Neural progenitor cell (in vitro differentiated cells): ENCODE data around the gene HSF4. TPM values are rescaled to one million over a fixed set of nuclear protein-coding genes. Genes with fewer than 3 reads are reported as not detected.

Source experiments
- DNase-seq: peaks from one replicate; pipeline ENCODE4 v3.0.0-alpha.2; 2016; ENCODE audit warnings: low spot score
- H2AFZ ChIP-seq: fragments of 200-600 bp; sonication (generic); replicated peaks from 2 replicates; pipeline ENCODE4 v1.6.1; 2016; ENCODE audit warnings: antibody characterized with exemption
- H3F3A ChIP-seq: fragments of 200-600 bp; sonication (generic); 2 replicates; pipeline ENCODE4 v1.6.1; 2016; ENCODE audit warnings: antibody characterized with exemption, low read depth
- H3K27ac ChIP-seq: fragments of 200-600 bp; sonication (generic); 2 replicates; pipeline ENCODE4 v1.5.1; 2016; ENCODE audit warnings: mild to moderate bottlenecking
- H3K27me3 ChIP-seq: fragments of 200-600 bp; sonication (generic); 2 replicates; pipeline ENCODE4 v1.6.1; 2016; ENCODE audit warnings: mild to moderate bottlenecking, moderate library complexity
- H3K36me3 ChIP-seq: fragments of 200-600 bp; sonication (generic); 2 replicates; pipeline ENCODE4 v1.5.1; 2016
- H3K4me1 ChIP-seq: fragments of 200-600 bp; sonication (generic); 2 replicates; pipeline ENCODE4 v1.6.1; 2016; ENCODE audit warnings: mixed run types
- H3K4me2 ChIP-seq: fragments of 200-600 bp; sonication (generic); 2 replicates; pipeline ENCODE4 v1.6.1; 2016
- H3K4me3 ChIP-seq: fragments of 200-600 bp; sonication (generic); 2 replicates; pipeline ENCODE4 v1.5.1; 2016
- H3K79me2 ChIP-seq: fragments of 200-600 bp; sonication (generic); 2 replicates; pipeline ENCODE4 v1.6.1; 2016; ENCODE audit warnings: low read depth
- H3K9ac ChIP-seq: fragments of 200-600 bp; sonication (generic); 2 replicates; pipeline ENCODE4 v1.6.1; 2016
- H3K9me3 ChIP-seq: fragments of 200-600 bp; sonication (generic); 2 replicates; pipeline ENCODE4 v1.5.1; 2016; ENCODE audit warnings: low read depth
- H4K20me1 ChIP-seq: fragments of 200-600 bp; sonication (generic); 2 replicates; pipeline ENCODE4 v1.6.1; 2016; ENCODE audit warnings: low read depth
- H3K27ac Mint-ChIP-seq: 3 replicates; pipeline ENCODE4 v1.8.0; 2021; ENCODE audit warnings: mixed read lengths
- H3K27me3 Mint-ChIP-seq: 2 replicates; pipeline ENCODE4 v1.8.0; 2022; ENCODE audit warnings: low read depth, mild to moderate bottlenecking, inconsistent platforms, moderate library complexity, mixed read lengths; ENCODE audit not compliant: insufficient read depth
- H3K36me3 Mint-ChIP-seq: 3 replicates; pipeline ENCODE4 v1.8.0; 2021; ENCODE audit warnings: mixed read lengths
- H3K4me1 Mint-ChIP-seq: 3 replicates; pipeline ENCODE4 v1.8.0; 2021; ENCODE audit warnings: mixed read lengths
- H3K4me3 Mint-ChIP-seq: 3 replicates; pipeline ENCODE4 v1.8.0; 2021; ENCODE audit warnings: mild to moderate bottlenecking, moderate library complexity, mixed read lengths
- H3K9me3 Mint-ChIP-seq: 3 replicates; pipeline ENCODE4 v1.8.0; 2020; ENCODE audit warnings: mixed read lengths
- CTCF ChIP-seq: fragments of 200-600 bp; sonication (generic); IDR thresholded peaks from 2 replicates; pipeline ENCODE4 v1.5.1; 2017; ENCODE audit warnings: antibody characterized with exemption, mild to moderate bottlenecking
- EZH2 ChIP-seq: fragments of 200-600 bp; sonication (generic); IDR thresholded peaks from 2 replicates; pipeline ENCODE4 v1.6.1; 2017; ENCODE audit warnings: antibody characterized with exemption, mild to moderate bottlenecking, moderate library complexity
- EZH2phosphoT487 ChIP-seq: fragments of 200-600 bp; sonication (generic); IDR thresholded peaks from 2 replicates; pipeline ENCODE4 v1.6.1; 2017; ENCODE audit warnings: antibody characterized with exemption
- total RNA-seq: library from RNA; depleted of rRNA; stranded (reverse); fragments of >200 nt; gene quantifications from 2 replicates; pipeline ENCODE4 v1.2.3, GENCODE V29; 2015; ENCODE audit warnings: low replicate concordance

Gene HSF4
- total RNA-seq, 1 donor from 2014 or later, result not detected

GRCh38 chr16:67193536-67193935 lies 29.0 kb downstream of the HSF4 start:
- DNase-seq, result no peak
- H3K36me3 Mint-ChIP-seq, result peaks cover 16% of the 10 kb centered on the region
- Histone ChIP-seq H3K4me3 (peak overlapping the region; percentile 82), H3K27ac (no peak overlapping the region), H3K36me3 (no peaks in the 10 kb centered on the region), H3F3A (peaks cover 13% of the 10 kb centered on the region), H3K79me2 (peaks cover 24% of the 10 kb centered on the region), H3K27me3 (no peaks in the 10 kb centered on the region), H3K9me3 (no peaks in the 10 kb centered on the region), H3K4me1 (peaks cover 7% of the 10 kb centered on the region), H2AFZ (no peak overlapping the region), H4K20me1 (peaks cover 36% of the 10 kb centered on the region), H3K9ac (peak overlapping the region; percentile 90), H3K4me2 (peak overlapping the region; percentile 97)
- no peak overlapping the region for H3K27ac Mint-ChIP-seq
- peaks cover 22% of the 10 kb centered on the region for H3K4me1 Mint-ChIP-seq
- H3K9me3 Mint-ChIP-seq, result no peaks in the 10 kb centered on the region
- H3K4me3 Mint-ChIP-seq, result peak overlapping the region; percentile 92
- peaks cover 5% of the 10 kb centered on the region for H3K27me3 Mint-ChIP-seq
- TF ChIP-seq CTCF, result no peak
- TF ChIP-seq EZH2, result no peak
- no peak for TF ChIP-seq EZH2phosphoT487

GRCh38 chr16:67194260-67194659 lies 29.7 kb downstream of the HSF4 start:
- Histone ChIP-seq H3K27me3 (no peaks in the 10 kb centered on the region), H3F3A (peaks cover 20% of the 10 kb centered on the region), H2AFZ (no peak overlapping the region), H3K9me3 (no peaks in the 10 kb centered on the region), H3K4me2 (no peak overlapping the region), H3K36me3 (no peaks in the 10 kb centered on the region), H3K4me1 (peaks cover 14% of the 10 kb centered on the region), H3K4me3 (no peak overlapping the region), H3K79me2 (peaks cover 24% of the 10 kb centered on the region), H4K20me1 (peaks cover 43% of the 10 kb centered on the region), H3K9ac (no peak overlapping the region), H3K27ac (no peak overlapping the region)
- peak overlapping the region; percentile 92 for H3K4me3 Mint-ChIP-seq
- peaks cover 5% of the 10 kb centered on the region for H3K27me3 Mint-ChIP-seq
- TF ChIP-seq CTCF, result no peak
- no peak for TF ChIP-seq EZH2phosphoT487
- TF ChIP-seq EZH2, result no peak
- H3K36me3 Mint-ChIP-seq, result peaks cover 16% of the 10 kb centered on the region
- no peaks in the 10 kb centered on the region for H3K9me3 Mint-ChIP-seq
- no peak overlapping the region for H3K27ac Mint-ChIP-seq
- H3K4me1 Mint-ChIP-seq, result peaks cover 22% of the 10 kb centered on the region
- DNase-seq, result no peak

- no peaks in the 10 kb centered on the region for H3K36me3 ChIP-seq
- H3K27me3 ChIP-seq, result no peaks in the 10 kb centered on the region
- Mint-ChIP-seq H3K27ac (no peak overlapping the region), H3K9me3 (no peaks in the 10 kb centered on the region), H3K4me1 (peaks cover 22% of the 10 kb centered on the region), H3K4me3 (no peak overlapping the region), H3K27me3 (peaks cover 5% of the 10 kb centered on the region), H3K36me3 (peaks cover 18% of the 10 kb centered on the region)
- no peak overlapping the region for H3K27ac ChIP-seq
- no peak overlapping the region for H3K9ac ChIP-seq
- H3K4me2 ChIP-seq, result no peak overlapping the region
- H4K20me1 ChIP-seq, result peaks cover 53% of the 10 kb centered on the region
- no peak for DNase-seq
- peaks cover 14% of the 10 kb centered on the region for H3K4me1 ChIP-seq
- no peak overlapping the region for H2AFZ ChIP-seq
- TF ChIP-seq CTCF (no peak), EZH2 (no peak), EZH2phosphoT487 (no peak)
- H3K4me3 ChIP-seq, result no peak overlapping the region
- H3K79me2 ChIP-seq, result peaks cover 24% of the 10 kb centered on the region
- no peaks in the 10 kb centered on the region for H3K9me3 ChIP-seq
- H3F3A ChIP-seq, result peaks cover 24% of the 10 kb centered on the region
These were observed 31.1 kb downstream of the HSF4 start for GRCh38 chr16:67195676-67196075.
